ENCODE measurements around the gene BEGAIN.

Gene BEGAIN

DNA sequence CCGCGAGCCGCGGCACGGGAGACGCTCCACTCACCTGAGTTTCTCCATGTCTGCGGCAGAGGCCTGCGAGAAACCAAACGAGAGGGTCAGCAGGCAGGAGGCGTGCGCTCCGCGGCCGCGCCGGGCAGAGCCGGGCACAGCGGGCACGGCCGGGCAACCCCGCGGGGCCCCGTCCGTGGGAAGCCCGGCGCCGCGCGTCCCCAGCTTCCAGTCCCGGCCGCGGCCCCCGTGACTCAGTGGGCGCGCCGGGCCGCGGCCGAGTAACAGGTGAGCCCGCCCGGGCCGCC lies 19.4 kb downstream of the BEGAIN start:
- no peak for DNase-seq (ENCODE audit: low read depth)

DNA sequence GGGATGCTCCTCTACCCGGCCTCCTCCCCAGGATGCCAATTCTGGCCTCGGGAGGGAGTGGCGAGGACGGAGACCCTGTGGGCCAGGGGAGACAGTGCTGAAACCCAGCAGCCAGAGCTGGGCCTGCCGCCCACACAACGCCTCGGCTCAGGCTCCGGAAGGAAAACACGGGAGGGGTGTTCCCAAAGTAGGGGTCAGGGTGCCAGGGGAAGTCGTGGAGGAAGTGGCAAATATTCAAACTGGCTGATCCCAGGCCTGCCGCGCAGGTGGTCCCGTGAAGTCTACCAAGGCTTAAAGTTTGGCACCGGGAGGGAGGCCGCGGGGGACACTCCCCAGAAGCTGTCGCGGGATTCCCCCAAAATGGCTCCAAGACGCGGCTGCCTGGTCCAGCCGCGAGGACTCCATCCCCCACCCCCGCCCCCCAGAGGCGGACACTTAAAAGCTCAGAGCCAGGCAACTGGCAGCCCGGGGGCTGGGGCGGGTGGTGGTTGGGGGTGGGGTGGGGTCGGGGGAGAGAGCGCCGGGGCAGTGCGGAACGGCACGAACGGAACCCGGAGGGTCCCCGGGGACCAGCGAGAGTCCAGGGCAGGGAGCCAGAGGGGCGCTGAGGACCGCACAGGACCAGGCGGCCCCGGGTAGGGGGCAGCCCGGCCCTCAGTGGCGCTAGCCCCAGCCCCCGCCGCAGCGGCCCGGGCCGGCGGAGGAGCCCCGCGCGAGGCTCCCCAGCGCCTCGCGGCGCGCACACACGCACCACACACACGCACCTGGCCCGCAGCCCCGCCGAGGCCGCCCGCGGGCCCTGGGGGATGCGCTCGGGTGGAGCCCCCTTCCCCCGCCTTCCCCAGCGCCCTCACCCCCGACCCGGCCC lies 20.0 kb downstream of the BEGAIN start:
- no peak for DNase-seq (ENCODE audit: low read depth)

- DNase-seq (ENCODE audit: low read depth), result no peak
These were observed 20.6 kb downstream of the BEGAIN start for GRCh38 chr14:100566586-100566985.

DNA sequence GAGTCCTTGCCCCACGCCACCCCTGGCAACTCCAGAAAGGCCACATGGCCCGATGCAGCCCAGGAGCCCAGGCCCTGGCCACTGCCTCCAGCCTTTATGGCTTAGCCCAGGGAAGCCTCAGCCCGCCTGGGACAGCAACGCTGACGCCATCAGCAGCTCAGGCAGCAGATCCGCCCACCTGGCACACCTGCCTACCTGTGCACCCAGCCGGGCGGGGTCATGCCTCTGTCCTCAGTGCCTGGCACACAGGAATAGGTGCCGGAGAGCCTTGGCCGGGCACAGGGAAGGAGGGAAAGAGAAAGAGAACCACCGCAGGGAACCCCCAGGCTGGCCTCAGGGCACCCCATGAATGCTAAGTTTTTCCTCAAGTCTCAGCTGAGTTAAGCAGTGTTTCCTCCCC lies 21.1 kb downstream of the BEGAIN start:
- DNase-seq (ENCODE audit: low read depth), result no peak

- DNase-seq (ENCODE audit: low read depth), result no peak
These were observed 21.6 kb downstream of the BEGAIN start for GRCh38 chr14:100565650-100566049.

GRCh38 chr14:100564512-100564911 lies 22.7 kb downstream of the BEGAIN start:
- DNase-seq (ENCODE audit: low read depth), result no peak

DNA sequence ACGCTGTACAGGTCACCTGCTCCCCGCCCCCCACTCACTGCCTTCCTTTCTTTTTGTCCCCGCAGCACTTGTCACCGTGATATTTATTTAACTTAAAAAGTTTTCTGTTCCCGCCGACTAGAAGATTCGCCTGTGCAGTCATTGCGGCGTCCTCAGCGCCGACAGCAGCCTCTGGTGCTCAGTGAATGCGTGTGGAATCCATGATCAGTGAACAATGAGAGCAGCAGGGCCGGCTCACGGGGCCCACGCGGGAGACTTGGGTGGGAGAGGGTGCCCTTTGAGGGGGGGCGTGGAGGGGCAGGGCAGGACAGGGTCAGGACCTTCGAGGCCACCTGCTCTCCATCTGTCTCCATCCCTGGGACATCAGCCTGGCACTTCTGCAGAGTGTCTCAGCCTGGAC lies 24.5 kb downstream of the BEGAIN start:
- no peak for DNase-seq (ENCODE audit: low read depth)

GRCh38 chr14:100561005-100561404 lies 26.2 kb downstream of the BEGAIN start:
- DNase-seq (ENCODE audit: low read depth), result no peak

DNA sequence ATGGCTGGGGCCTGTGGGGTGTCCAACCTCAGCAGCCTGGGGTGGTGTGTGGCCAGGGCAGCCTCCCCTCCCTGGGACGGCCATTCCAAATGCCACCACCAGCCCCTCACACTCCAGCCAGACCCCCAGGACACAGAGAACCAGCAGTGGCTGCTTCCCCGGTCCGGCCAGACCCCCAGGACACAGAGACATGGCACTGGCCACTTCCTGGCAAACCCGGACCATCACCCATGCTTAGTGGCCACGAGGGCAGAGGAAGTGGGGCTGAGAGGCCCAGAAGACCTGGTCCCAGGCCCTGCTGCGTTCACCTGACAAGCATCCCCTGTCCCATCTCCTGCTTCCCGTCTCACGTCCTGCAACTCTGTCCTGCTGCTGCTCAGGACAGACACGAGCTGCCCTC lies 26.7 kb downstream of the BEGAIN start:
- DNase-seq (ENCODE audit: low read depth), result no peak

DNA sequence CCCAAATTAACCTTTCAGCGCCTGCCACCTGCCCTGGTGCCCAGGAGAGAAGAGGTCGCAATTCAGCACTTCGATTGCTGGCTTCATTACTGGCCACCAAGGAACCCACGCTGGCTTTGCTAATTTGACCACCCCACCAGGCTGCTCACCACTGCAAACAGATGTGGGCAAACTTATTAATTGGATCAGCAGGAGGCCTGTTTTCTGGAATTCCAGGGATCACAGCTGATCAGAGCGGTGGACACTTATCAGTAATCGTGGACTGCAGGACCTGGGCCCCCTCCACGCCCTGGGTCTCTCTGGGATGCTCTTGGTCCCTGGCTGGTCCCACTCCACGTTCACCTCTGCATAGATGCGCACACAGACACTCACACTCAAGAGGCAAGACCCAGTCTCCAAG lies 27.8 kb downstream of the BEGAIN start:
- DNase-seq (ENCODE audit: low read depth), result no peak

- no peak for DNase-seq (ENCODE audit: low read depth)
These were observed 28.3 kb downstream of the BEGAIN start for GRCh38 chr14:100558966-100559365.

DNA sequence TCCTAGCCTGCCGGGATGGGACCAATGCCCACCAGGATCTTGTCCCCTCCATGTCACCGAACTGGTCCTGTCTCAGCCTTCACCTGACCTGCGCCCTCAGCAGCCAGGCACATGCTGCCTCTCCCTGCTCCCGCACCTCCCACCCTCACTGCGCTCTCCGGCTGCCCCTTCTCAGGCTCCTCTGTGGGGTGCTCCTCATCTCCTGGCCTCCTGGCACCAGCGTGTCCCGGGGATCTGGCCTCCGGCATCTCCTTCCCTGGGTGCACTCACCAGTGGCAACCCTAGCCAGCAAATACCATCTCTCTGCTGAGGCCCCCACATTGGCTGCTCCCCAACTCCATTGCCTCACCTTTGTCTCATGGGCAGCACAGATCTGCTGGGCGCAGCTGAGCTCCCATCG lies 29.0 kb downstream of the BEGAIN start:
- no peak for DNase-seq (ENCODE audit: low read depth)

- DNase-seq (ENCODE audit: low read depth), result no peak
These were observed 29.6 kb downstream of the BEGAIN start for GRCh38 chr14:100557658-100558057.

GRCh38 chr14:100556936-100557505 lies 30.2 kb downstream of the BEGAIN start:
- no peak for DNase-seq (ENCODE audit: low read depth)

DNA sequence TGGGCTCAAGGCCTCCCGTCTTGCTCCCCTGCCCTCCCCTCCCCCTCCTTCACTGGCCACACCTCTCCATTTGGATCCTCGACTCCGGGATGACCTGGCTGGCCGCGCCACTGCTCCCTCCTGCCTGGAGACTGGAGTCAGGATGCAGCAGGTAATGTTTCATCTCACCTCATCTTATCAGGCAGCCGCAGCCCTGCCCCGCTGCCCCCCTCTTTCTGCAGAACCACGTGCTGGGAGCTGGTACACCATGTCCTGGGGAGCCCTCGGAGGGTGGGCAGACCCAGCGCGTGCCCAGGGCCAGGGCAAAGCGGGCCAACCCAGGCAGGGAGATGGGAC lies 31.1 kb downstream of the BEGAIN start:
- DNase-seq (ENCODE audit: low read depth), result no peak

- DNase-seq (ENCODE audit: low read depth), result no peak
These were observed 31.6 kb downstream of the BEGAIN start for GRCh38 chr14:100555436-100556139.

DNA sequence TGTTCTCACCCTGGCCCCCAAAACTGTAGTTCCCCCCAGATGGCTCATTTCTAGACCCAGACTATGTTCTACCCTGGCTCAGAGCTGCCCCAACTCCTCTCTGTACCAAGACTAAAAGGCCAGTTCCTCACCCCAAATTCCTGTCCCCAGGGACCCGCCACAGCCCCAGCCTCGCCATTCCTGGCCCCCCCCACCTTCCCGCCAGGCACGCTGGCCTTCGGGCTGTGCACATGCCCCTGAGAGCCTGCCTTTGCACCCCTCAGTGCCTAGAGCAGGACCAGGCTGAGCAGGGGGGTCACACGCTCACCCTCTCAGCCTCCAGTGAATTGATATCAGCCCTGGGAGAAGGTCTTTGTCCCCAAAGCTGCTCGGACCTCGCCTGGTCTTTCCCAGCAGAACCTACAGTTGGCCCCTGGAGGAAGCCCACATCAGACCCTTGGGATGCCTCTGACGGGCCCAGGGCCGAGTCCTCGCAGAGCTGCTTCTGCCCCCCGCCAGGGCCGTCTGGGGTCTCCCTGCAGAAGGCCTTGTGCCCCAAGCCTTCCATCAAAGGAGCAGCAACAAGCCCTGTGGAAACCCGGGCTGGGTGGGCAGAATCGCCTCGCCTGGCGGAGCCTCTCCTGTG lies 32.4 kb downstream of the BEGAIN start:
- DNase-seq (ENCODE audit: low read depth), result no peak

- DNase-seq (ENCODE audit: low read depth), result no peak
These were observed 33.0 kb downstream of the BEGAIN start for GRCh38 chr14:100554082-100554677.

DNA sequence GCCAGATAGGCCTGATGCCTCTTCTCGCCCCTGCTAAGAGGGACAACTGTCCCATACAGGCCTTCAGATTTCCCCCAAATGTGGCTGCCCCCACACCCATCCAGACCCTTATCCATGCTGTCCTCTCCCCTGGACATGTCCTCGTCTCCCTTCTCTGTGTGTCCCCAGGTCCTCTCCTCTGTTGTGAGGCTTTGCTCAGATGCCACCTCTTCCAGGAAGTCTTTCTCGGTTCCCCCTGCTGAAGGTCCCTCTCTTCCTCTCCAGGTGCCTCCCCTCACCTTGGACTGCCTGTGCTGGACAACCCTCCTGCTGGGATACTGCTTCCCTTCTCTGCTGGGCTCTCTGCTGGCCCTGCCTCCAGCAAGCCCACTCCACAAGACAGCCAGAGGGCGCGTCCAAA lies 33.7 kb downstream of the BEGAIN start:
- no peak for DNase-seq (ENCODE audit: low read depth)

- no peak for DNase-seq (ENCODE audit: low read depth)
These were observed 34.6 kb downstream of the BEGAIN start for GRCh38 chr14:100552524-100553125.

DNA sequence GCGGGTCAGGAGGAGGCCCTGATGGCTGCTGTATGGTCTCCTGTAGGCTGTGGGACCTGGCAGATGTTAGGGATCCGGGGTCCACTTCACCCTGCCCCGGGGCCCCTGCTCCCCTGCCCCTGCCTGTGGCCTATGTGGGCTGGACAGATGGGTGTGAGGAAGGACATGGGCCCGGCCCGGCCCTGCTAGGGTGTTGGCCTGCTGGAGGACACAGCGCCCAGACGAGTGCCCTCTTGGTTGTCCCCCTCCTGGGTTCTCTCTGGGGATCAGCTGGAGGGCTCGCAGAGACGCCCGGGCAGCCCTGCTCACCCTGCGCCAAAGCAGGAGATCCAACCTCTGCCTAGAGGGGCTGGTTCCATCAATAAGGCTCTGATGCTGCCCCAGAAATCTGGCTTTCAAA lies 36.2 kb downstream of the BEGAIN start:
- no peak for DNase-seq (ENCODE audit: low read depth)
